CD4-positive, alpha-beta memory T cell (primary cell): ENCODE measurements around the gene OPTC. TPM values are rescaled to one million over a fixed set of nuclear protein-coding genes. Genes with fewer than 3 reads are reported as not detected.

Source experiments
- CTCF ChIA-PET: fragments of 350-600 bp; sonication (Branson Sonifier 250); formaldehyde crosslinking; loops from one replicate; lab custom pipeline; 2021; ENCODE audit warnings: inconsistent platforms; ENCODE audit not compliant: partially characterized antibody; lab: Charles Lee
- POLR2A ChIA-PET: fragments of 350-600 bp; sonication (Branson Sonifier 250); formaldehyde crosslinking; loops from one replicate; lab custom pipeline; 2021; ENCODE audit not compliant: partially characterized antibody; lab: Charles Lee
- DNase-seq, 5 donors: peaks; one replicate each; pipeline versions ENCODE4 v3.0.0 to v3.0.0-alpha.2; 2020 to 2022; ENCODE audit warnings: mixed read lengths in 1 of 5
- H3K27ac ChIP-seq: one replicate; pipeline ENCODE4 v1.7.0; 2013; ENCODE audit warnings: low read depth, low read length
- H3K27me3 ChIP-seq: 2 replicates; pipeline ENCODE4 v1.7.0; 2013; ENCODE audit warnings: mild to moderate bottlenecking, low read length, moderate library complexity; ENCODE audit not compliant: insufficient read depth
- H3K36me3 ChIP-seq: 2 replicates; pipeline ENCODE4 v1.7.0; 2013; ENCODE audit warnings: mild to moderate bottlenecking, low read length, moderate library complexity; ENCODE audit not compliant: insufficient read depth
- H3K4me1 ChIP-seq: 2 replicates; pipeline ENCODE4 v1.7.0; 2013; ENCODE audit warnings: mild to moderate bottlenecking, low read length, moderate library complexity; ENCODE audit not compliant: insufficient read depth
- H3K4me3 ChIP-seq, 2 donors: one replicate each; pipeline ENCODE4 v1.7.0; 2013; ENCODE audit warnings: low read length in 2 of 2, mild to moderate bottlenecking in 1 of 2
- H3K9me3 ChIP-seq, 2 donors: one replicate each; pipeline ENCODE4 v1.7.0; 2013; ENCODE audit warnings: low read length in 2 of 2, control low read depth in 1 of 2; ENCODE audit not compliant: control insufficient read depth in 1 of 2
- H3K27ac Mint-ChIP-seq, 7 donors: one replicate each; pipeline ENCODE4 v1.8.0; 2020 to 2021; ENCODE audit warnings: mixed read lengths in 7 of 7, mild to moderate bottlenecking in 6 of 7, inconsistent platforms in 3 of 7, moderate library complexity in 3 of 7
- H3K27me3 Mint-ChIP-seq, 2 donors: one replicate each; pipeline ENCODE4 v1.8.0; 2020 to 2021; ENCODE audit warnings: mixed read lengths in 2 of 2
- H3K36me3 Mint-ChIP-seq, 2 donors: one replicate each; pipeline ENCODE4 v1.8.0; 2020 to 2021; ENCODE audit warnings: mixed read lengths in 2 of 2, inconsistent platforms in 1 of 2, mild to moderate bottlenecking in 1 of 2
- H3K4me1 Mint-ChIP-seq, 4 donors: one replicate each; pipeline ENCODE4 v1.8.0; 2020 to 2021; ENCODE audit warnings: mixed read lengths in 4 of 4, mild to moderate bottlenecking in 1 of 4
- H3K4me3 Mint-ChIP-seq, 8 donors: one replicate each; pipeline ENCODE4 v1.8.0; 2020 to 2021; ENCODE audit warnings: mixed read lengths in 8 of 8, mild to moderate bottlenecking in 7 of 8, moderate library complexity in 6 of 8, inconsistent platforms in 3 of 8
- H3K9me3 Mint-ChIP-seq, 8 donors: one replicate each; pipeline ENCODE4 v1.8.0; 2020 to 2021; ENCODE audit warnings: mixed read lengths in 8 of 8, mild to moderate bottlenecking in 5 of 8, inconsistent platforms in 3 of 8, moderate library complexity in 1 of 8
- intact Hi-C: fragments of 100-400 bp; cut with micrococcal nuclease; formaldehyde crosslinking; loops from one replicate; pipeline ENCODE4 v1.15.1; 2023
- polyA plus RNA-seq, 2 donors: library from polyadenylated mRNA; unstranded; fragments of 300-500 nt; fragmentation: Illumina TruSeq; gene quantifications; one replicate each; pipeline ENCODE4 v1.2.3, GENCODE V29; 2021
- total RNA-seq, 2 experiments: library from RNA; stranded (reverse); gene quantifications; one replicate each; pipeline ENCODE4 v1.2.3, GENCODE V29; 2021

Gene OPTC
- total and polyA plus RNA-seq, 4 experiments from 2014 or later = not detected

DNA sequence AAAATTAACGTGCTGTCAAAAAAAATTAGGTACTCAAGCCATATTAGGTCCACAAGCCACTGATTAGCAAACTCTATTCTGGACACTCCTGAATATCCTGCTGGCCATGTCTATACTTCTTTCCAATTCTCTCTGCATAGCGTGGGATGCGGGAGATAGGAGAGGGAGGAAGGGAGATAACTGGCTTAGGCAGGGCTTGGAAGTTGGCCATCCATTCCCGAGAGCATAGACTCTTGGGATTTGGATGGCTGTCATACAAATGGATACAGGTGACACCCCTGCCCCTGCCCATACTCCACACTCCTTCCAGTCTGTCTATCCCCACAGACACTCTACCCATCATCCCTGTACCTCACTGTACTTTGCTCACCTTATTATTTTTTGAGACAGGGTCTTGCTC, 20.7 kb upstream of the OPTC start:
- no peak overlapping the region for H3K27ac Mint-ChIP-seq
- Histone ChIP-seq H3K4me3 (no peak overlapping the region), H3K4me1 (no peaks in the 10 kb centered on the region), H3K36me3 (no peaks in the 10 kb centered on the region), H3K9me3 (no peaks in the 10 kb centered on the region), H3K27me3 (peaks cover 9% of the 10 kb centered on the region), H3K27ac (no peak overlapping the region)
- intact Hi-C loops = no loop called here
- POLR2A ChIA-PET = no interaction called here
- H3K27me3 Mint-ChIP-seq = peaks cover 13 to 32% of the 10 kb centered on the region in 2 donors
- H3K4me3 Mint-ChIP-seq = no peak overlapping the region
- CTCF ChIA-PET = interaction anchor here (3.7 kb wide), 1 partner anchor 205 kb away, joined by 13 read pairs; no protein-coding TSS in a partner anchor
- no peaks in the 10 kb centered on the region for H3K4me1 Mint-ChIP-seq
- H3K36me3 Mint-ChIP-seq = no peaks in the 10 kb centered on the region
- no peaks in the 10 kb centered on the region for H3K9me3 Mint-ChIP-seq
- no peak for DNase-seq

DNA sequence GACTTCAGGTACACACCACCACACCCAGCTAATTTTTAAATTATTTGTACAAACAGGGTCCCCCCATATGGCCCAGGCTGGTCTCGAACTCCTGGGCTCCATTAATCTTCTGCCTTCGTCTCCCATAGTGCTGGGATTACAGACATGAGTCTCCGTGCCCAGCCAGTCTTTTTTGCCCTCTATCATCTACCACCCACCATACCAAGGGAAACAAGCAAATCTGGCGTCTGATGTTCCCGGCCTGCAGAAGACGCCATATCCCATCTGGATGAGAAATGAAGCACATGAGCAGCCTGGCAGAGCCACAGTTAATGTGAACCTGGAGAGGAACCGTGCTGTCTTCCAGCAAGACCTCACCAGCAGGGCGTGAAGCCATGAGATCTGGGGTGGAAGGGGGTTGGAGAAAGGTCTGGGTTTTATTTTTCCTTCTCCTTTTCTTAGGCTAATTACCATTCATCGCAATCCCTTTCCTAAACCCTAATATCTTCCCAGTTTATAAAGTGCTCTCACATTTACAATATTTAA, 20.1 kb upstream of the OPTC start:
- Histone ChIP-seq H3K4me3 (no peak overlapping the region), H3K27me3 (peaks cover 9% of the 10 kb centered on the region), H3K9me3 (no peaks in the 10 kb centered on the region), H3K27ac (no peak overlapping the region), H3K36me3 (no peaks in the 10 kb centered on the region), H3K4me1 (no peaks in the 10 kb centered on the region)
- Mint-ChIP-seq H3K36me3 (no peaks in the 10 kb centered on the region), H3K27ac (no peak overlapping the region), H3K4me3 (no peak overlapping the region), H3K4me1 (no peaks in the 10 kb centered on the region), H3K27me3 (peaks cover 13 to 30% of the 10 kb centered on the region in 2 donors), H3K9me3 (no peaks in the 10 kb centered on the region)
- POLR2A ChIA-PET = no interaction called here
- intact Hi-C loops = no loop called here
- CTCF ChIA-PET = interaction anchor here (3.7 kb wide), 1 partner anchor 205 kb away, joined by 13 read pairs; no protein-coding TSS in a partner anchor
- DNase-seq = no peak

GRCh38 chr1:203475012-203475981, 18.7 kb upstream of the OPTC start, which contains the start of gene PRELP:
Gene PRELP (plus strand): TSS chr1:203475806. CDS start chr1:203483185, 7,379 bp downstream.
- H3K4me1 ChIP-seq = peaks cover under 1% of the 10 kb centered on the region
- intact Hi-C loops = no loop called here
- H3K4me1 Mint-ChIP-seq = peaks cover 0 to 1% (median under 1%) of the 10 kb centered on the region in 4 donors
- no peak within 1 kb of the TSS for H3K27ac ChIP-seq
- no peak within 1 kb of the TSS for H3K4me3 Mint-ChIP-seq
- CTCF ChIA-PET = interaction anchor here (1.2 to 5.0 kb wide), 3 partner anchors 12 to 207 kb away, joined by 6 to 37 read pairs (median 13); no protein-coding TSS in a partner anchor
- peaks cover 9% of the 10 kb centered on the region for H3K27me3 ChIP-seq
- DNase-seq = no peak
- no peaks in the 10 kb centered on the region for H3K36me3 Mint-ChIP-seq
- no peaks in the 10 kb centered on the region for H3K36me3 ChIP-seq
- H3K4me3 ChIP-seq = no peak within 1 kb of the TSS
- H3K27ac Mint-ChIP-seq = peak within 1 kb of the TSS in 1 of 7 donors; percentile 53
- no peaks in the 10 kb centered on the region for H3K9me3 ChIP-seq
- POLR2A ChIA-PET = interaction anchor here (0.5 kb wide), 1 partner anchor 13 kb away, joined by 3 read pairs; no protein-coding TSS in a partner anchor
- H3K27me3 Mint-ChIP-seq = peaks cover 11 to 31% of the 10 kb centered on the region in 2 donors
- H3K9me3 Mint-ChIP-seq = no peaks in the 10 kb centered on the region

DNA sequence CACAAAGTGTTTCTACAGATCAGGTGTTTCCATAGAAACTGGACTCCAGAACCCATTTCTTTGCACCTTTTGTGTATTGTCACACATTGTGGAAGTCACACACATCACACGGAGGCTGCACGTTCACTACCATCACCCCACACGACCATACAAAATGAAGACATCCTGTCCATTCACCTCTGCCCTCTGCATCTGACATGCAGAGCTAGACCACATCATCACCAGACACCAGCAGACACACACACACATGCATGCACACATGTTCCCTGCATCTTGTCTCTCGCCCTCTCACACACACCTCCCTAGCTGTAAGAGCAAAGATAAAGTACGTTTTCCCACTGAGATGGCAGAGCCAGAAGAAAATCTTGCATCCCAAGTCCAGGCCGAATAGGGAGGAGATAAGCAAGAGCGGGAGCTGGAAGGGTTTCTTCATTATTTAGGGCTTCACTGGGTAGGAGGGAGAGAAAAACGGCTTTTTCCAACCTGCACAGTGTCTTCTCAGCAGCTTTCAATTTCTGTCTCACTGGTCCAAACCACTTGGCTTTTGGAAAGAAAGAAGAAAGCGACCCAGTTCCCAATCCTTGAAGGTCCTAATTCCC, 17.6 kb upstream of the OPTC start:
- intact Hi-C loops = no loop called here
- ChIA-PET CTCF (interaction anchor here (1.3 to 5.0 kb wide), 3 partner anchors 11 to 208 kb away, joined by 4 to 37 read pairs (median 13); no protein-coding TSS in a partner anchor), POLR2A (no interaction called here)
- Mint-ChIP-seq H3K27me3 (peaks cover 11 to 31% of the 10 kb centered on the region in 2 donors), H3K4me3 (no peak overlapping the region), H3K36me3 (no peaks in the 10 kb centered on the region), H3K27ac (peak overlapping the region in 1 of 7 donors; percentile 53), H3K4me1 (peaks cover 1 to 9% (median 6%) of the 10 kb centered on the region in 4 donors), H3K9me3 (no peaks in the 10 kb centered on the region)
- H3K27ac ChIP-seq = no peak overlapping the region
- no peak overlapping the region for H3K4me3 ChIP-seq
- no peak for DNase-seq
- no peaks in the 10 kb centered on the region for H3K9me3 ChIP-seq
- peaks cover 7% of the 10 kb centered on the region for H3K4me1 ChIP-seq
- peaks cover 9% of the 10 kb centered on the region for H3K27me3 ChIP-seq
- no peaks in the 10 kb centered on the region for H3K36me3 ChIP-seq

- intact Hi-C loops = no loop called here
- peaks cover 9% of the 10 kb centered on the region for H3K27me3 ChIP-seq
- no peak overlapping the region for H3K27ac Mint-ChIP-seq
- CTCF ChIA-PET = interaction anchor here (1.0 to 5.0 kb wide), 4 partner anchors 10 to 208 kb away, joined by 3 to 37 read pairs (median 5); no protein-coding TSS in a partner anchor
- H3K9me3 Mint-ChIP-seq = no peaks in the 10 kb centered on the region
- no peaks in the 10 kb centered on the region for H3K9me3 ChIP-seq
- peaks cover 11 to 24% of the 10 kb centered on the region in 2 donors for H3K27me3 Mint-ChIP-seq
- H3K4me3 Mint-ChIP-seq = no peak overlapping the region
- H3K27ac ChIP-seq = no peak overlapping the region
- H3K36me3 ChIP-seq = no peaks in the 10 kb centered on the region
- H3K36me3 Mint-ChIP-seq = no peaks in the 10 kb centered on the region
- POLR2A ChIA-PET = no interaction called here
- no peak overlapping the region for H3K4me3 ChIP-seq
- peaks cover 7% of the 10 kb centered on the region for H3K4me1 ChIP-seq
- H3K4me1 Mint-ChIP-seq = peaks cover 1 to 9% (median 6%) of the 10 kb centered on the region in 4 donors
- DNase-seq = no peak
Observed at GRCh38 chr1:203477748-203478147, 16.2 kb upstream of the OPTC start.

GRCh38 chr1:203478231-203478630, 15.7 kb upstream of the OPTC start:
- intact Hi-C loops = no loop called here
- ChIA-PET POLR2A (no interaction called here), CTCF (interaction anchor here (1.0 to 5.0 kb wide), 4 partner anchors 9 to 209 kb away, joined by 3 to 37 read pairs (median 5); no protein-coding TSS in a partner anchor)
- H3K9me3 Mint-ChIP-seq = no peaks in the 10 kb centered on the region
- H3K4me1 Mint-ChIP-seq = peaks cover 1 to 9% (median 6%) of the 10 kb centered on the region in 4 donors
- no peak for DNase-seq
- no peak overlapping the region for H3K4me3 Mint-ChIP-seq
- H3K27me3 ChIP-seq = peaks cover 9% of the 10 kb centered on the region
- peak overlapping the region in 1 of 7 donors; percentile 8 for H3K27ac Mint-ChIP-seq
- no peaks in the 10 kb centered on the region for H3K9me3 ChIP-seq
- H3K27ac ChIP-seq = no peak overlapping the region
- H3K4me1 ChIP-seq = peaks cover 7% of the 10 kb centered on the region
- peaks cover 11 to 24% of the 10 kb centered on the region in 2 donors for H3K27me3 Mint-ChIP-seq
- H3K36me3 Mint-ChIP-seq = no peaks in the 10 kb centered on the region
- no peak overlapping the region for H3K4me3 ChIP-seq
- H3K36me3 ChIP-seq = no peaks in the 10 kb centered on the region
